Smooth muscle cell (in vitro differentiated cells): ENCODE data around the gene MYLK. TPM values are rescaled to one million over a fixed set of nuclear protein-coding genes. Genes with fewer than 3 reads are reported as not detected.
"Not testable (repeated sequence)": the region's sequence is repeated elsewhere in the genome, so short reads cannot be mapped to it uniquely, and the experiment has no call there.

Experiments used
- DNase-seq: peaks from one replicate; lab custom pipeline; 2025; ENCODE audit not compliant: unreplicated experiment; lab: John Stamatoyannopoulos, UW
- H2AFZ ChIP-seq: fragments of 200-600 bp; sonication (generic); 2 replicates; pipeline ENCODE4 v1.6.0; 2016; ENCODE audit warnings: antibody characterized with exemption, low read depth, mild to moderate bottlenecking
- H3F3A ChIP-seq: fragments of 200-600 bp; sonication (generic); 2 replicates; pipeline ENCODE4 v1.6.0; 2017; ENCODE audit warnings: antibody characterized with exemption, low read depth
- H3K27ac ChIP-seq: fragments of 200-600 bp; sonication (generic); 2 replicates; pipeline ENCODE4 v1.5.1; 2016; ENCODE audit warnings: low read depth, mild to moderate bottlenecking
- H3K27me3 ChIP-seq: fragments of 200-600 bp; sonication (generic); 2 replicates; pipeline ENCODE4 v1.6.1; 2016; ENCODE audit warnings: low read depth, mild to moderate bottlenecking
- H3K36me3 ChIP-seq: fragments of 200-600 bp; sonication (generic); 2 replicates; pipeline ENCODE4 v1.5.1; 2016; ENCODE audit warnings: low read depth
- H3K4me1 ChIP-seq: fragments of 200-600 bp; sonication (generic); 2 replicates; pipeline ENCODE4 v1.5.1; 2016; ENCODE audit warnings: low read depth
- H3K4me2 ChIP-seq: fragments of 200-600 bp; sonication (generic); 2 replicates; pipeline ENCODE4 v1.6.0; 2016; ENCODE audit warnings: mild to moderate bottlenecking
- H3K4me3 ChIP-seq: fragments of 200-600 bp; sonication (generic); 2 replicates; pipeline ENCODE4 v1.5.1; 2016; ENCODE audit warnings: mild to moderate bottlenecking
- H3K79me2 ChIP-seq: fragments of 200-600 bp; sonication (generic); 2 replicates; pipeline ENCODE4 v1.6.0; 2016; ENCODE audit warnings: low read depth, mild to moderate bottlenecking
- H3K9ac ChIP-seq: fragments of 200-600 bp; sonication (generic); 2 replicates; pipeline ENCODE4 v1.6.0; 2016; ENCODE audit warnings: low read depth
- H3K9me3 ChIP-seq: fragments of 200-600 bp; sonication (generic); replicated peaks from 2 replicates; pipeline ENCODE4 v1.5.1; 2016; ENCODE audit warnings: low read depth
- H4K20me1 ChIP-seq: fragments of 200-600 bp; sonication (generic); 2 replicates; pipeline ENCODE4 v1.6.0; 2016; ENCODE audit warnings: low read depth
- CTCF ChIP-seq: fragments of 200-600 bp; sonication (generic); IDR thresholded peaks from 2 replicates; pipeline ENCODE4 v1.5.1; 2017; ENCODE audit warnings: borderline replicate concordance, mild to moderate bottlenecking, antibody characterized with exemption; ENCODE audit not compliant: insufficient read depth, poor library complexity, severe bottlenecking
- WGBS: methylation state at CpG from one replicate; pipeline ENCODE4 v1.1.7; 2016; ENCODE audit warnings: low lambda C conversion rate; 5-methylcytosine and 5-hydroxymethylcytosine counted together
- polyA plus RNA-seq: library from polyadenylated mRNA; unstranded; fragments of >200 nt; fragmentation: Nextera tagmentation; extraction: Ambion mirVana; gene quantifications from 2 replicates; pipeline ENCODE4 v1.2.1, GENCODE V29; 2016
- total RNA-seq: library from RNA; depleted of rRNA; stranded (reverse); fragments of >200 nt; gene quantifications from 2 replicates; pipeline ENCODE4 v1.2.3, GENCODE V29; 2014

The MYLK gene
- total and polyA plus RNA-seq, 2 experiments from 2014 or later, result 13.6 to 25.5 TPM

DNA sequence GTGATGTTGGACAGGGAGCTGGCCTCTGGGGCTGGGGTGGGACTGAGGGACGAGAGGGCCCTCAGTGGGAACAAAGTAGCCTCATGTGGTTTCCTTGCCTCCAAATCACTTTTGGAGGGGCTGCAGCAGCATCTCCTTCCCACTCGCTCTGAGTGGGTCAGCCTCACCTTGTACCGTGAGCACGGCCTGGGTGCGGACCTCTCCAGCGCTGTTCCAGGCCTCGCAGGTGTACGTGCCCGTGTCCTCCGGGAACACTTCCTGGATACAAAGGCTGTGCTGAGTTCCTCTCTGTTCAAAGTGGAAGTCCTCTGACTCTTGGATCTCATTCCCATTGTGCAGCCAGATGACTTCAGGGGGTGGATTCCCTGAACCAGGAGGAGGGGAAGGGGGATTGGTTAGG is 175.6 kb downstream of the MYLK start:
- Histone ChIP-seq H3K79me2 (no peaks in the 10 kb centered on the region), H2AFZ (no peak overlapping the region), H3K4me3 (no peak overlapping the region), H3F3A (no peaks in the 10 kb centered on the region), H4K20me1 (no peaks in the 10 kb centered on the region), H3K27ac (no peak overlapping the region), H3K27me3 (no peaks in the 10 kb centered on the region), H3K4me1 (no peaks in the 10 kb centered on the region), H3K36me3 (no peaks in the 10 kb centered on the region), H3K9me3 (no peaks in the 10 kb centered on the region), H3K4me2 (no peak overlapping the region), H3K9ac (no peak overlapping the region)
- TF ChIP-seq CTCF, result no peak
- no peak for DNase-seq
- 99% methylated on average over 10 of the region's 10 CpGs for WGBS

DNA sequence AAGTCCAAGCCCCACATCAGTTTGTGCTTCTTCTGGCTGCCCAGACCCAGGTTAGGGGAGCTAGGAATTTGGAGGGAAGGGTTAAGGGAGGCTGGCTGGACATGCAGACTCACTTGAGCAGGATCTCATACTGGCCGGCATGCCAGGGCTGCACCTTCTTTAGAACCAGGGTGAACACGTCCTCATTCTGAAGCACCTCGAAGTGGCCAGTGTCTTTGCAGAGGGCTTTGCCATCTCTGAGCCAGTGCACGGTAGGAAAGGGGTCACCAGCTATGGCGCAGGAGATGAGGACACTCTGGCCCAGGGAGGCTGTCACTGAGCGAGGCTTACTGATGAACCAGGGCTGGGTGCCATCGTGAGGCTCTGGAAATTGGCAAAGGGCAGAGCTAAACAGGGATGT is 176.5 kb downstream of the MYLK start:
- WGBS, result 98% methylated on average over 7 of the region's 7 CpGs
- H3K4me3 ChIP-seq, H3K9ac ChIP-seq, H3K27ac ChIP-seq, H3K79me2 ChIP-seq, DNase-seq, H3K4me2 ChIP-seq, H3K36me3 ChIP-seq, H3K4me1 ChIP-seq, H2AFZ ChIP-seq, H3K9me3 ChIP-seq, H3F3A ChIP-seq, H4K20me1 ChIP-seq, H3K27me3 ChIP-seq: not testable (repeated sequence)

DNA sequence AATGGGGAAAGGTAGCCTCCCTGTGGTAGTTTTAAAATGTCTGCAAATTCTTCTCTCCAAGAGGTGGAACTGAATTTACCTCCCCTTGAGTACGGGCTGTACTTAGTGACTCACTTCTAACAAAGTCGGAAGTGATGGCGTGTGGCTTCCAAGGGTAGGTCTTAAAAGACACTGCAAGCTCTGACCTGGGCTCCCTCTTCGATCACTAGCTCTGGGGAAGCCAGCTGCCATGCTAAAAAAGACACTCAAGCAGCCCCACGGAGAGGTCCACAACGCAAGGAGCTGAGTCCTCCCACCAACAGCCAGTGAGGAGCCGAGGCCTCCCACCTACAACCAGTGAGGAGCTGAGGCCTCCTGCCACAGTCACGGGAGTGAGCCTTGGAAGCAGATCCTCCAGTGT is 177.3 kb downstream of the MYLK start:
- Histone ChIP-seq H3K79me2 (no peaks in the 10 kb centered on the region), H3K4me3 (no peak overlapping the region), H3K9me3 (no peaks in the 10 kb centered on the region), H3K27ac (no peak overlapping the region), H3K4me1 (no peaks in the 10 kb centered on the region), H3F3A (no peaks in the 10 kb centered on the region), H3K36me3 (no peaks in the 10 kb centered on the region), H3K27me3 (no peaks in the 10 kb centered on the region), H4K20me1 (no peaks in the 10 kb centered on the region), H2AFZ (no peak overlapping the region), H3K9ac (no peak overlapping the region), H3K4me2 (no peak overlapping the region)
- no peak for TF ChIP-seq CTCF
- no peak for DNase-seq
- WGBS, result 75% methylated on average over 8 of the region's 8 CpGs

DNA sequence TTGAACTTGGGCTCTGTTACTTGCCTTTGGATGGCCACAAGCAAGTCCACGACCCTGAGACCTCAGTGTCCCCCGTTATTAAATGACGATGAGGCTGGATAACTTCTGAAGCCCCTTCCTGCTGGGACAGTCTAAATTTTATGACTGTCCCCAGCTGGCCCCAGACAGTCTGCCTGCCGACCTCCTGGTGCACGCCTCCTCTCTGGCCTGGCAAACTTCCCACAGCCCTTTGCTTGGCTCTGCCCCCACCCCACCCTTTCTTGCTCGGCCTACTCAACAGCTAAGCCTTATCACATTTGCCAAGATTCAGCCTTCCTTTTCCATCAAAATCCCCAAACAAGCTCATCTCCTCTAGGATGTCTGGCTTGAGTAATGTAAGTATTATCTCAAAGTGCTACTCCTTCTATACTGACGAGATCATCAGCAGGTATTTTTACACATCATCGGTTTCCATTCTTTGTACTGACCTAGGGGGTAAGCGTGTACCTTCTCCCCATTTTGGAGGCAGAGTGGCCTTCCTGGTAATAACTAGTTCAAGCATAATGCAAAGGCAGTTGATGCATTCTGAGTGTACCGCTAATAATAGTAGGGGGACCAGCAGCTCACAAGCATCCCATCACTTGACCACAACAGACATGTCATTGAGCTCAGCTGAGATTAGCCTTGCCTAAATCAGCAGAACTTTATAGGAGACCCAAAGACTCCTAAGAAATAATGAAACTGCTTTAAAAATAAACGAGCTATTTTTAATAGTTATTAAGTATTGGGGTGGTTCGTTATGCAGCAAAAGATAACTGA is 178.4 kb downstream of the MYLK start:
- no peak for TF ChIP-seq CTCF
- Histone ChIP-seq H3K36me3 (no peaks in the 10 kb centered on the region), H3K27ac (no peak overlapping the region), H2AFZ (no peak overlapping the region), H3K27me3 (no peaks in the 10 kb centered on the region), H3K9me3 (no peaks in the 10 kb centered on the region), H3F3A (no peaks in the 10 kb centered on the region), H4K20me1 (no peaks in the 10 kb centered on the region), H3K4me3 (no peak overlapping the region), H3K4me2 (peak overlapping the region; percentile 2), H3K79me2 (no peaks in the 10 kb centered on the region), H3K9ac (no peak overlapping the region), H3K4me1 (no peaks in the 10 kb centered on the region)
- DNase-seq, result no peak
- 55% methylated on average over 12 of the region's 12 CpGs for WGBS

- not testable (repeated sequence) for H3K36me3 ChIP-seq, DNase-seq, H3K4me3 ChIP-seq, H3F3A ChIP-seq, H3K4me2 ChIP-seq, H3K9ac ChIP-seq, H3K27me3 ChIP-seq, H3K4me1 ChIP-seq, H4K20me1 ChIP-seq, H2AFZ ChIP-seq, H3K27ac ChIP-seq, H3K79me2 ChIP-seq, H3K9me3 ChIP-seq
- WGBS, result 93% methylated on average over 3 of the region's 3 CpGs
Measured at GRCh38 chr3:123703663-123704062, 180.5 kb downstream of the MYLK start.
